ENCODE measurements around the gene PTPRN2. TPM values are rescaled to one million over a fixed set of nuclear protein-coding genes. Genes with fewer than 3 reads are reported as not detected.
"Not testable (repeated sequence)": the region's sequence is repeated elsewhere in the genome, so short reads cannot be mapped to it uniquely, and the experiment has no call there.

Gene PTPRN2
- total RNA-seq, 1 experiment from 2014 or later, result 4.4 TPM

DNA sequence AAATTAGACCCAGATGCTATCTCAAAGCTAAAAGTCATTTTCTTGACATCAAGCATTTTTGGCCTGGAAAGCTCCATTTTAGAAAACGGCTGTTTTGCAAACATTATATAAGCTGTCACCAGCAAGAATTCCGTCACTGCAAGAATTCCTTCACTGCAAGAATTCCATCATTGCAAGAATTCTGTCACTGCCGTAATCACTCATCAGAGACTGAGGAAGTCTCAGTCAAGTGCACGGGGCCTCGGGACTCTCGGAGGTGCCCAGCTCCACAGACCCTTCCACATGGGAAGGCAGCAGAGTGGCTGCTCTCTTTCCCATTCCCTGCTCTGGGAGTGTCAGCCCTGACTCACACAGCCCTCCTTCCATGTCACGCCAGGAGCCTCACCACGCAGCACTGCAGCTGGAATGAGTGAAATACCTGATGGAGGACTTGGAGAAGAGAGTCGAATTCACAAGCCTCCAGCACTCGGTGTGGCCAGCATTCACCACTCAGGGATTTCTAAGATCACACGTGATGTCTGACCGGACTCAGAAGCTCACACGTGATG, 168.3 kb downstream of the PTPRN2 start:
- DNase-seq (ENCODE audit: low spot score), result no peak

DNA sequence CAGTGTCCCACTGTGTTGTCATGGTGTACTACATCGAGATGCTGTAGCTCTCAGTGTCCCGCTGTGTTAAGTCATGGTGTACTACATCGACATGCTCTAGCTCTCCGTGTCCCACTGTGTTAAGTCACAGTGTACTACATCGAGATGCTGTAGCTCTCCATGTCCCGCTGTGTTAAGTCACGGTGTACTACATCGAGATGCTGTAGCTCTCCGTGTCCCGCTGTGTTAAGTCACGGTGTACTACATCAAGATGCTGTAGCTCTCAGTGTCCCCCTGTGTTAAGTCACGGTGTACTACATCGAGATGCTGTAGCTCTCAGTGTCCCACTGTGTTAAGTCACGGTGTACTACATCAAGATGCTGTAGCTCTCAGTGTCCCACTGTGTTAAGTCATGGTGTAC, 169.2 kb downstream of the PTPRN2 start:
- not testable (repeated sequence) for DNase-seq (ENCODE audit: low spot score)

DNA sequence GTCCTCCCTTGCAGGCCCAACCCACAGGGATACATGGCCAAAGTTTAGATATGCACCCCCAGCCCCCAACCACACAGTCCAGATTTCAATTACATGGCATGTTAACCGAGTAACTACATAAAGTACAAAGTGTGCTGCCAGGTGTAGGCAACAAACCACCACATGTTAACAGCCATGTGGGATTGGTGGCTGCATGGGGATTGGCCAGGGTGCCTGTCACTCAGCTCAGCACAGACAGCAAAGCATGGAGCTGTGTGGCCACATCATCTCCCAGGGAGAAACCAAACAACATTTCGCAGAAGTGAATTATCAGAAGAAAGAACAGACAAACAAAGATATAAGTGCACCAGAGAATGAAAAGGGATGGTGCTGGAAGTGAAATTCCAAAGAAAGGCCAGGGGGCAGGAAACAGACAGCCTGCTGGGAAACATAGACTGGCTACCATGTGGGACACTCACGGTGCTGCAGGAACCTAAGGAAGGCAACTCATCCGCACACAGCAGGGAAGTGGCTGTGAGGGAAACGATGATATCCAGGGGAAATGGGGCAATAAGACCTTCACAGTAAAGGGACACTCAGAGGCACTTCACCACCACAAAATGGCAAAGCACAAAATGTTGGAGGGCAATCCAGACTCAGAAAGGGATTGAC, 171.2 kb downstream of the PTPRN2 start:
- DNase-seq (ENCODE audit: low spot score), result no peak

DNA sequence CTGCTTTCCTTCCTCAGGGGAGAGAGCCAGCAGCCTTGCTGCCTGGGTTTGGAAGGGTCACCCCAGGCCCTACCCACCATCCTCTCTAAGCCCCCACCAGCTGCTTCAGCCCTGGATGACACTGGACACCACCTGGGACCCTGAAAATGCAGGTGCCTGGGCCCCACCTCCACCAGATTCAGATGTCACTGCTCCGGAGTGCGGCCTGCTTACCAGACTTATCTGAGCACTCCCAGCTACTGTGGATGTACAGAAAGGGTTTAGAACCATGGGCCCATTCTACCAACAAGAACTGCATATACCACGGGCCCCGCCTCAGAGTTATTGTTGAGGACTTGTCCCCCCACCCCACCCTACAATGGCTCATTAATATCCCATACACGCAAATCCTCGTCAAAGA, 172.3 kb downstream of the PTPRN2 start:
- no peak for DNase-seq (ENCODE audit: low spot score)

DNA sequence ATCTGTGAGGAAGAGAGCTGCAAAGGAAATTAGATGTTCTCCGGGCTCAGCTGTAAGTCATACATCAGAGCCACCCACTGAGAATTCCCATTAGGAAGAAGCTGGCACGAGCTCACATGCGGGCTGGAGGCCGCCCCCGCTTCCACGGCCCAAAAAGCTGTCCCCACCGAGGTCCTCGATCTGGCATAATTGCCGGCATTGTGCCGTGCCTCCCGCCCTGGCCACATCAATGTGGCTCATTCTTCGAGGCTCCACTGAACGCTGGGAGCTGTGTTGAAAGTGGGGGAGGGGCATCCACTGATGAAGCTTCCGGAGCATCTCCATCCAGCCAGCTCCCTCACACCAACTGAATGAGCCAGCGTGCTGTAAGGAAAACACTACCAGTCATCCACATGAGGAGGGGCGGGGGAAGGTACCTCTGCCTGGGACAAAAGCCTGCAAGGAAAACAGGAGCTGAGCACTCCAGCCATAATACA, 173.1 kb downstream of the PTPRN2 start:
- DNase-seq (ENCODE audit: low spot score), result peak; percentile 60

DNA sequence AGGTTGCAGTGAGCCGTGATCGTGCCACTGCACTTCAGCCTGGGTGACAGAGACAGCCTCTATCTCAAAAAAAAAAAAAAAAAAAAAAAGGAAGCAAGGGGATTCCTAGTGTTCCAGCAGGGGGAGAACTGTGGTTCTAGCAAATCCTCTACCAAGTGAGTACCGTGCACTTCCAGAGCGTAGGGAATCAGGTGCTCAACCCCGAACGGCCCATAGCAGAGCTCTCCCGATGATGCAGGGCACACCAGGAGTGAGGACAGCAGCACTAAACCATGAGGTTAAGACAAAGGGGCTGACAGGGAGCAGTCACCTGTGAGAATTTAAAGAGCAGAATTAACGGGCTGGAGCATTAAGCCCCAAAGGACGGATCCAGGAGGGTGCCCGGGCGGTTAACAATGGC, 173.6 kb downstream of the PTPRN2 start:
- peak; percentile 12 for DNase-seq (ENCODE audit: low spot score)

DNA sequence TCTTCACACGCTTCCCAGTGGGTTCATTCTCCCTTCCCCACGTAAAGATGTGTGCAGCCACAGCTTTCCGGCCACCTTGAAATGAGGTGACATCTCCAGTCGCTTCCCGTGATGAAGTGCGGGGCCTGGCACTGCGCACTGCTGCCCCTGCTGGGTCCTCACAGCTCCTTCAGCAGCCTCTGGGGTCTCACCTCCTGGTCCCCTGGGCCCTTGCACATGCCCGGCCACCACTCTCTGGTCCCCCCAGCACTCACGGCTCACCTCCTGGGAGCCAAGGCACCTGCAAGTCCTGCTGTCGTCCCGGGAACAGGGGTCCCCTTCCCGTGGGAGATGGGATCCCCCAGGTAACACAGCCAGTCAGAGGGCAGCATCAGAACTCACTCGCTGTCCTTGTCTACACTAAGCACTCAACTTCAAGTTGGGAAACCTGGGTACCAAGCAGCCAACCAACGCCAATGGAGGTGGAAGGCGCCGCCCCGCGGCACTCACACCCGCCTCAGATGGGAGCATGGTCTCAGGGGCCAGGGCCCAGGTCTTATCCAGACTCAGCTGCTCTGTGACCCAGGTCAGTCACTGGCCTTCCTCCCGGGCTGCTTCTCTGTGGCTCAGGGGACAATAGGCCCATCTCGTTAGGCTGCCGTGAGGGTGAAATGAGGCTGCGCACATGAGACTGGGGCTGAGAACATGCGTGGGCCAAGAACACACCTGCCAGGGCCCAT, 176.2 kb downstream of the PTPRN2 start:
- DNase-seq (ENCODE audit: low spot score), result no peak

DNA sequence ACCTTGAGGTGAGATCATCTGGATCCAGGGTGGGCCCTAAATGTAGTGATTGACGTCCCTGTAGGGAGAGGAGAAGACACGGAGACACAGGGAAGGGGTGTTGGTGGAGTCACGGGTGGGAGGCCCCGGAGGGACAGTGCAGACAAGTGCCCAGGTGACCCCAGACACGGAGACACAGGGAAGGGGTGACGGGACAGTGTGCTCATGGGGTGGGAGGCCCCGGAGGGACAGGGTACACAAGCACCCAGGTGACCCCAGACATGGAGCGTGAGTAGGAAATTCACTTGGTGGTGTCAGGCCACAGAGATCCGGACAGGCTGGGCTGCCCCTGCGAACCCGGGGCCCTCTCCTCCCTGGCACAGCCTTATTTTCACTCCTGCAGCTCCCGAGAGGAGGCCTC, 176.9 kb downstream of the PTPRN2 start:
- no peak for DNase-seq (ENCODE audit: low spot score)

DNA sequence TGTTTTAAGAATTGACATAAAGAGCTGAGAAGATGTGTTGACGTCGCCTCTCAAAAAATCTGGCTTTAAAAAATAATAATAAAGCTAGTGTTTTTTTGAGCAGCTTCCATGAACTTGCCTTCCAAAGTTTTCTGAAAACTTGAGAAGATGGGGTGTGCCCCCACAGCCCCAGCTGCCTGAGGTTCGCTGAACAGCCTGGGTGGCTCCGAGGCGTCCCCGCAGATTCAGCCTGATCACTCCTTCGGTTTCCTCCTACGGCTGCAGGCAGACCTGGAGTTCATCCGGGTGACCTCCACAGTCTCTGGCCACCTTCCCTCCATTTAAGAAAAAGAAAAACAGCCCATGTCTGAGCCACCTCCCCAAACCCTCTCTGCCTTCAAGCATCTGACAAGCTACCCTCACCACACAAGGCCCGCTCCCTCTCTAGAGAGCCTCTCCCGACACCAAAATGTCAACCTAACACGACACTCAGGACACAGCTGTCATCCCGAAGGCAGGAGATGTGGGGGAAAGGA, 177.8 kb downstream of the PTPRN2 start:
- DNase-seq (ENCODE audit: low spot score), result no peak

DNA sequence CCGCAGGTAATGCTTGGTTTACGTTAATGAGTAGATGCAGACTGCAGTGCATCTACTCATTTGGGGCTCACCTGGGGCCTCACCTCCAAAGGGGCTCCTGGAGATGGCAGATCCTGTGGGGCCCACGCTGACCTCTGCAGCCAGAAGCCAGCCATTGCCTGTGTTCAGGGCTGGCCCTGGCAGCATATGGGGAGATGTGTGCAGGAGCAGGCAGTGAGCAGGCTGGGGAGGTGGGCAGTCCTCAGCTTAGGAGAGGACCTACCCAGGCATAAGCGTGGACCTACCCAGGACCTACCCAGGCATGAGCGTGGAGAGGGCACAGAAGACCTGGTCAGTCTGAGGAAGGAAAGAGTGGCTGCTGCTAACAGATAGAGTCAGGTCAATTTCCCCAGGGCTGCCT, 178.5 kb downstream of the PTPRN2 start:
- no peak for DNase-seq (ENCODE audit: low spot score)

DNA sequence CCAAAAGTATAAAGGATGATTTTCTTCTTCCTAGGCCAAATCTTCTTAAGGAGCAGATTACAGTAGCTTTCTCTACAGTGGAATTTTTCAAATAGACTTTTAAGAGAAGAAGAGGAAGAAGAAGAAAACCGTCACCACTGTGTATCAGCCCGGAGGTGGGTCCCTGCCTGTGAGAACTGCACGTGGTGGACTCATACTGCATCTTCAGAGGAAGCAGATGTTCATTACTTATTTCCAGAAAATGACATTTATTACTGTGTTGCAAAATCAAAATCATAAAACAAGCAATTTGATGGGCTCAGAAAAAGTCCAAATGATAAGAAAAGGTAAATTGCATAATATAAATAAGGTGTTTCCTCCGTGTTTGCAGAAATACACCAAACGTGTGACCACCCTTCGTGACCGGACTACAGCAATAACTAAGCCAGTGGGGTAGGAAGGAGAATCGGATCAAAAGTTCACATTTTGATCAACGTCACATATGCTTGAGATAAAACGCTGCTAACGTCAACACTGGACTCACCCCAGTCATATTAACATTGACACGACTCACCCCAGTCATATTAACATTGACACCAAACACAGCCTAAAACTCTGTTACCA, 179.2 kb downstream of the PTPRN2 start:
- no peak for DNase-seq (ENCODE audit: low spot score)

DNA sequence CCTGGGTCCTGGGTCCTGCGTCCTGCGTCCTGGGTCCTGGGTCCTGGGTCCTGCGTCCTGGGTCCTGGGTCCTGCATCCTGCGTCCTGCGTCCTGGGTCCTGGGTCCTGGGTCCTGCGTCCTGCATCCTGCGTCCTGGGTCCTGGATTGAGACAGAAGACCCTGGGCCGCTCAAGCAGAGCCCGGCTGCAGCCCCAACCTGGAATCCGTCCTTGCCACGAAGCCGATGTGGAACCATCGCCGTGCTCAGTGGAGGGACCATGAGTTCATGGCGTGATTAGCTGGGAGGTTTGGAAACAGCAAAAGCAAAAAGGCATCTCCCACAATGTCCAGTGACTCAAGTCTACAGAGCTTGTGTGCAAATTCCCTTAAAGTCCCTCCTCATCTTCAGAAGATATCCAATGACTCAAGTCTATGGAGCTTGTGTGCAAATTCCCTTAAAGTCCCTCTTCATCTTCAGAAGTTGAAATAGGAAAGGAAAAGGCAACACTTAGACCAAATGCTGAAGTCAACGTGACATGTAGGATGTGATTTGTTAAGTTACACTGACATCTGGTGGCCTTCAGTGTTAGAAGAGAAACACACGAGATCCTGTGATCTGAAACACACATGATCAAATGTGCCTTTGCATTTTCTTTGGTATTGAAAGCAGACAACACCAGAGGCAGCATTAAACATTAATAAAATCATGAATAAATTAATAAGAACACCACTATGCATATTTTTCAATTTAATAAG, 179.9 kb downstream of the PTPRN2 start:
- DNase-seq (ENCODE audit: low spot score), result peak; percentile 10

DNA sequence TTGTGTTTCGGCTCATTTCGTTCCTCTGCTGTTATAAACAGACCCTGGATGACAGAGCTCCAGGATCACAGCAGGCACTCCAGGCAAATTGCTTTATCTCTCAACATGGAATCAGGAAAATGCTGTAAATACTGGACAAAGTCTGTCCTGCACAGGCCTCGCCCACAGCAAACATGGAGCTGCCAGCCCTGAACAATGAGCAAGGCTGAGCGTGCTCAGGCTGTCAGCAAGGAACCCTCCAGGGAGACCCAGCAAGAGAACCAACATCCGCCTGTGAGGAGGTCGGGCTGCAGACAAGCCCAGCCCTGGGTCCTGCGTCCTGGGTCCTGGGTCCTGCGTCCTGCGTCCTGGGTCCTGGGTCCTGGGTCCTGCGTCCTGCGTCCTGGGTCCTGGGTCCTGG, 180.8 kb downstream of the PTPRN2 start:
- no peak for DNase-seq (ENCODE audit: low spot score)

DNA sequence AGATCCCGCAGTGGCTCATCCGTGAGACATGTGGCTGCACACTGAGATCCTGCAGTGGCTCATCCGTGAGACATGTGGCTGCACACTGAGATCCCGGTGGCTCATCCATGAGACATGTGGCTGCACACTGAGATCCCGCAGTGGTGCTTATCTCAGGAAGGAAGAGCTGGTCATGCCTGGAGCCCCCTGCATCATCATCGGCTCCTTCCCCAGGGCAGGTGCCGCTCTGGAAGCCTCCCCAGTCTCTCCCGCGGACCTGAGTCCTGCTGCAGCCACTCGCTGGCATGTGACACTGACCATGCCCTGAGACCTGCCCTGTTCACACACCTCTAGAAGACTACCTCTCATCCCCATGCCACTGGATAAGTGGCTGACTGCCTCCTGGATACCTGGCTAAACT, 181.3 kb downstream of the PTPRN2 start:
- no peak for DNase-seq (ENCODE audit: low spot score)

DNA sequence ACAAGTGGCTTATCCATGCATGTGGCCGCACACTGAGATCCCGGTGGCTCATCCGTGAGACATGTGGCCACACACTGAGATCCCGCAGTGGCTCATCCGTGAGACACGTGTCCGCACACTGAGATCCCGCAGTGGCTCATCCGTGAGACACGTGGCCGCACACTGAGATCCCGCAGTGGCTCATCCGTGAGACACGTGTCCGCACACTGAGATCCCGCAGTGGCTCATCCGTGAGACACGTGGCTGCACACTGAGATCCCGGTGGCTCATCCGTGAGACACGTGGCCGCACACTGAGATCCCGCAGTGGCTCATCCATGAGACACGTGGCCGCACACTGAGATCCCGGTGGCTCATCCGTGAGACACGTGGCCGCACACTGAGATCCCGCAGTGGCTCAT, 181.9 kb downstream of the PTPRN2 start:
- not testable (repeated sequence) for DNase-seq (ENCODE audit: low spot score)

DNA sequence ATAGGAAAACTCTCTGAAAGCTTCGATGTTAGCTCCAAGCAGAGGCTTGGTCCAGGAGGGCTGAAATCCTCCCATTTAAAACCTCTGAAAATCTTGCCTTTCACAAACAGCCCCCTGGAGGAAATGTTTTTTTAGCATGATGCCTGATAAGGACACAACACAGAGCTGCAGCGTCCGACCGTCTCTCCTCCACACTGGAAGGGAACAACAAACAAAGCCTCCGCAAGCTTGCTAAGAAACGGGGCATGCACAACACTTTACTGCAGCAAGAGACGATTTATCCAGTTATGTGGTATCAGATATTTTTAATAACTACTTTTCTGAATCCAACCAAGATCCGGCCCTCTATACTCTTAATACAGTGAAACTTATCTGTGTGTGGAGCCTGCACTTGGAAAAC, 182.3 kb downstream of the PTPRN2 start:
- no peak for DNase-seq (ENCODE audit: low spot score)

DNA sequence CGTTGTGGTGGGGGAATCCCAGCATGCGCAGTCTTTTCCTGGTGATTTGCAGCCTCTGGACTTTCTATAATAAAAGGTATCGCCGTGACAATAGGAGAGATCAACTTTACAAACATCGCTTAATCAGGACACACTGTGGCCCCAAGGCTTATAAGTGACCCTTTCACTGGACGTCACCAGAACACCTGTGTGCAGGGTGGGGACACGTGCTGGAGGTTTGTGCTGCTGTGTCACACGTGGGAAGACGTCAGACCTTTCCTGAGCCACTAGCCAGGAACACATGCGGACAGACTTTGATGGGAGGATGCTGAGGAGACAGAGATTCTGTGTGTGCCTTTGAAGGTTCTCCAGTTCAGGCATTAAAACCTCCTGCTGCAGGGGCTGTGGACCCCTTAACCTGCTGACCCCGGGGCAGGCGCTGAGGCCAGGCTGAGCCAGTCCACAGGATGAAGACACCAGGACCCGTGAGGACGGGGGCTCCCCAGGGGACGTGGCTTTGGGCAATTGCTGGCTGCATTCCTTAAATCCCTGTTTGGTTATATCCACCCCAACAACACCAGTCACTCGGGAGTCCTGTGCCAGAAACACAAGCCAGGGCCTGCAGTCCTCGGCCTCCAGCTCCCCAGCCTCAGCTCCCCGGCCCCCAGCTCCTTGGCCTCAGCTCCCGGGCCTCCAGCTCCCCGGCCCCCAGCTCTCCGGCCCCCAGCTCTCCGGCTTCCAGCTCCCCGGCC, 183.4 kb downstream of the PTPRN2 start:
- DNase-seq (ENCODE audit: low spot score), result no peak

DNA sequence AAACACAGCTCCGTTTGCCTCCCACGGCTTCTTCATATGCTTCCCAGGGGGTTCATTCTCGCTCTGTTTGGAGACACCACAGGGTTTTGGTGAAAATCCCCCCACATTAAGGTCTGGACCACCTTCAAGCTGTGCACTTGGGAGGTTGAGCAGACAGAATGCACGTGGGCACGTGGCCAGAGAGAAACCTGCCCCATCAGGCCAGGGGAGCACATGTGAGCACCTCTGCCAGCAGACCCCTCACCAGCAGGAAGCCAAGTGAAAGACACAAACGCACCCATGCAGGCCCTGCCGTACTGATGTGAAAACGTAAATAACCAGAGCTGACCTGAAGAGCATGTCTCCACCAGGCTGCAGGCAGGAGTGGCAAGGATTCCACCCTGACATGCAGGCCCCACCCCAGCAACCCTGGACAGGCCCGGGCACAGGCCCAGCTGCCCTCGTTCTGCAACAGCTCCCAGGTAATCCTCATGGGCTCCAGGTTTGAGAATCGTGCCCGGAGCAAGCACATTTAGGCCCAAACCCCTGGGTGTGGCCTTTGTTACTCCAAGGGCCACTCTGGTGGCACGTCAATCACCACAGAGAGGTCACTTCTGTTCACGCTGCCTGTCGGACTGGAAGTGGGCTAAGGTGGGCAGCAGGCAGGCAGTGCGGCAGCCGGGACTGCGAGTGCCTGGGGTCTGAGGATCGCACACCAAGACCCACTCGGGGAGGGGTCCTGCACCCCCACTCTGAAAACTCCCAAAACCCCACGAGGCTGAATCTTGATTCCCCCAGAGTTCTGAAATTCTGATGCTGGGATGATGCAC, 184.4 kb downstream of the PTPRN2 start:
- no peak for DNase-seq (ENCODE audit: low spot score)

DNA sequence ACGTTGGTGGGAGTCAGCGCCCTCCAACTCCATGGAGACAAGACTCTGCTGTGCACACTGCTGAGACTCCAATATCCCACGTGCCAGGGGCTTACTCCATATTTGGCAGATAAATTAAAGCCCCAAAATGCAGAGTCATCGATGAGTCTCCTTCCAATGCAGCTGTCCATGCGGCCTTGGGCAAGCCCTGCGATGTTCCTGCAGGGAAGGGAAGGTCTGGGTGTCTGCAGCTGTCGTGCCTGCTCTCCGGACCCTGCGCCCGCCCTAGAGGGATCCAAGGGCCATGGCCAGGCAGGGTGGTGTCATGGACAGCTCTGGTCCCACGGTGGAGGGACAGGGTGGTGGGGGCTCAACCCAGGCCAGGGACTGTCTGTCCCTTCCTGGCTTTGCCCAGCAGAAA, 185.2 kb downstream of the PTPRN2 start:
- no peak for DNase-seq (ENCODE audit: low spot score)

DNA sequence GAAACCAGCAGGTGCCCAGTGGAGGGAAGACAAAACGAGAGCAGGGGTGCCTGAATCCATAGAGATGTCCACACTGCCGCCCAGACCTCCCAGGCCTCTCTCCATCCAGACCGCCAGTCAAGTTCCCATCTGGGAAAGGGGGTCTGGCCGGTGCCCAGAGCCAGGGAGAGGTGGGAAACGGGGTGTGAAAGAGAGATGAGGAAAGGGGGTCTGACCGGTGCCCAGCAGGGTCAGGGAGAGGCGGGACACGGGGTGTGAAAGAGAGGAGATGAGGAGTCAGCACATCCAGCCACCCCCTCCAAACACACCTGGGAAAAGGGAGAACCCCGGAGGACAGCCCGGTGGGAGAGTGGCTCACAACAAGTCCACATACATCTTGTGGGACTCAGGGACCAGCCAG, 185.8 kb downstream of the PTPRN2 start:
- no peak for DNase-seq (ENCODE audit: low spot score)
